Ovary (tissue), 3 donors: ENCODE data around the gene RNASE11.

ENCODE experiments used
- CTCF ChIP-seq, 3 donors: fragments of 450-650 bp in 2 of 3; fragments of 200-600 bp in 1 of 3; IDR thresholded peaks; one replicate each; pipeline versions ENCODE4 v1.5.1 to v1.8.0; 2016 to 2022; ENCODE audit warnings: antibody characterized with exemption in 3 of 3, mild to moderate bottlenecking in 1 of 3
- EP300 ChIP-seq: sonication (generic); formaldehyde crosslinking; IDR thresholded peaks from one replicate; pipeline ENCODE4 v1.6.1; 2017; ENCODE audit warnings: antibody characterized with exemption
- donor health status: DM: no; HTN: no; CAD: no.

GRCh38 chr14:20557212-20557542, 30.6 kb downstream of the RNASE11 start:
- TF ChIP-seq CTCF (IDR thresholded peaks at IDR 0.05) = no peak
- no peak for TF ChIP-seq EP300
